LNCaP clone FGC (cell line): ENCODE data around the gene RPL29.

ENCODE experiments used
- DNase-seq: peaks from one replicate; pipeline ENCODE4 v3.0.0-alpha.2; 2011; ENCODE audit warnings: low read depth
- H3K4me3 ChIP-seq: 2 replicates; pipeline ENCODE4 v1.5.1; 2011; ENCODE audit warnings: mild to moderate bottlenecking, low read depth, low read length, control low read depth
- CTCF ChIP-seq: IDR thresholded peaks from 2 replicates; pipeline ENCODE4 v1.5.1; 2012; ENCODE audit warnings: mild to moderate bottlenecking; ENCODE audit not compliant: control insufficient read depth, insufficient read depth; ENCODE audit errors: extremely low read depth

The RPL29 gene

GRCh38 chr3:51980253-51980652 lies 15.4 kb downstream of the RPL29 start:
- no peak overlapping the region for H3K4me3 ChIP-seq
- no peak for DNase-seq
- TF ChIP-seq CTCF: no peak

GRCh38 chr3:51978143-51978502 lies 17.6 kb downstream of the RPL29 start:
- TF ChIP-seq CTCF: no peak
- DNase-seq: no peak
- no peak overlapping the region for H3K4me3 ChIP-seq

GRCh38 chr3:51977446-51978142 lies 18.1 kb downstream of the RPL29 start:
- H3K4me3 ChIP-seq: no peak overlapping the region
- DNase-seq: no peak
- TF ChIP-seq CTCF: no peak

- TF ChIP-seq CTCF: no peak
- H3K4me3 ChIP-seq: peak overlapping the region; percentile 82
- DNase-seq: no peak
Observed at GRCh38 chr3:51975852-51976549, 19.7 kb downstream of the RPL29 start.

GRCh38 chr3:51974963-51975851 lies 20.5 kb downstream of the RPL29 start, which contains the start of gene ABHD14A:
Gene ABHD14A, plus strand, starts transcription at chr3:51975064. Its CDS starts 72 bp downstream, at chr3:51975136.
- DNase-seq: no peak
- TF ChIP-seq CTCF: no peak
- H3K4me3 ChIP-seq: peak within 1 kb of the TSS; percentile 82

- H3K4me3 ChIP-seq: peak overlapping the region; percentile 82
- peak; percentile 58 for DNase-seq
- no peak for TF ChIP-seq CTCF
Observed at GRCh38 chr3:51974277-51974962, 21.3 kb downstream of the RPL29 start.
